ENCODE measurements around the gene SNED1. TPM values are rescaled to one million over a fixed set of nuclear protein-coding genes. Genes with fewer than 3 reads are reported as not detected.
"Not testable (repeated sequence)": the region's sequence is repeated elsewhere in the genome, so short reads cannot be mapped to it uniquely, and the experiment has no call there.

SNED1 gene
- total RNA-seq, 1 experiment from 2014 or later, result not detected

DNA sequence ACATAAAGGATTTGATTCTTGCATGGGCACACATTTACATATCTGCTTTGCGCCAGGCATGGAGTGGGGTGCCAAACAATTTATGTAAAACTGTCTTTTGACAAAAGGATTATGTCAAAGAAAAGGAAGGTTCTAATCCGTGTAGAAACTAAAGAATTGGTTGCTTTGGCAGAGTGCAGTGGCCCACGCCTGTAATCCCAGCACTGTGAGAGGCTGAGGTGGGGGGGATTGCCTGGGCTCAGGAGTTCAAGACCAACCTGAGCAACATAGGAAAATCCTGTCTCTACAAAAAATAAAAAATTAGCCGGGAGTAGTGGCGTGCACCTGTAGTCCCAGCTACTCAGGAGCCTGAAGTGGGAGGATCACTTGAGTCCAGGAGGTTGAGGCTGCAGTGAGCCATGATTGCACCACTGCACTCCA is 104.8 kb downstream of the SNED1 start:
- DNase-seq, result no peak
- TF ChIP-seq, protein P1, sequence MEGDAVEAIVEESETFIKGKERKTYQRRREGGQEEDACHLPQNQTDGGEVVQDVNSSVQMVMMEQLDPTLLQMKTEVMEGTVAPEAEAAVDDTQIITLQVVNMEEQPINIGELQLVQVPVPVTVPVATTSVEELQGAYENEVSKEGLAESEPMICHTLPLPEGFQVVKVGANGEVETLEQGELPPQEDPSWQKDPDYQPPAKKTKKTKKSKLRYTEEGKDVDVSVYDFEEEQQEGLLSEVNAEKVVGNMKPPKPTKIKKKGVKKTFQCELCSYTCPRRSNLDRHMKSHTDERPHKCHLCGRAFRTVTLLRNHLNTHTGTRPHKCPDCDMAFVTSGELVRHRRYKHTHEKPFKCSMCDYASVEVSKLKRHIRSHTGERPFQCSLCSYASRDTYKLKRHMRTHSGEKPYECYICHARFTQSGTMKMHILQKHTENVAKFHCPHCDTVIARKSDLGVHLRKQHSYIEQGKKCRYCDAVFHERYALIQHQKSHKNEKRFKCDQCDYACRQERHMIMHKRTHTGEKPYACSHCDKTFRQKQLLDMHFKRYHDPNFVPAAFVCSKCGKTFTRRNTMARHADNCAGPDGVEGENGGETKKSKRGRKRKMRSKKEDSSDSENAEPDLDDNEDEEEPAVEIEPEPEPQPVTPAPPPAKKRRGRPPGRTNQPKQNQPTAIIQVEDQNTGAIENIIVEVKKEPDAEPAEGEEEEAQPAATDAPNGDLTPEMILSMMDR (IDR thresholded peaks at IDR 0.05; ENCODE audit: insufficient read depth in 1 of 2, low read depth in 1 of 2, low read length in 1 of 2, severe bottlenecking in 1 of 2, unreplicated experiment in 1 of 2), result no peak
- no peaks in the 10 kb centered on the region for H3K9me3 ChIP-seq
- CTCF ChIA-PET, result interaction anchor here (0.7 kb wide), 1 partner anchor 18 kb away, joined by 3 read pairs; no protein-coding TSS in a partner anchor
- H3K36me3 Mint-ChIP-seq (ENCODE audit: insufficient read depth, unreplicated experiment), result peaks cover 7% of the 10 kb centered on the region
- POLR2A ChIA-PET, result no interaction called here
- H3K27ac Mint-ChIP-seq (ENCODE audit: unreplicated experiment), result peak overlapping the region; percentile 89
- H3K4me1 ChIP-seq, result no peaks in the 10 kb centered on the region
- peak overlapping the region; percentile 84 for H3K4me3 ChIP-seq (ENCODE audit: low read depth, low read length)
- no peaks in the 10 kb centered on the region for H3K4me1 Mint-ChIP-seq (ENCODE audit: low read depth, unreplicated experiment)
- H3K9me3 Mint-ChIP-seq (ENCODE audit: unreplicated experiment), result no peaks in the 10 kb centered on the region
- H3K27me3 Mint-ChIP-seq (ENCODE audit: insufficient read depth, unreplicated experiment), result no peaks in the 10 kb centered on the region
- no peaks in the 10 kb centered on the region for H3K36me3 ChIP-seq (ENCODE audit: control insufficient read depth, insufficient read depth, low read length)
- no peaks in the 10 kb centered on the region for H3K27me3 ChIP-seq (replicated peaks; ENCODE audit: control insufficient read depth, insufficient read depth, low read length)
- no TSS peak for BruUV-seq (replicated peaks)
- intact Hi-C loops (cut with micrococcal nuclease; ENCODE audit: unreplicated experiment), result no loop called here
- peak overlapping the region; percentile 84 for H3K4me3 Mint-ChIP-seq (ENCODE audit: unreplicated experiment)

DNA sequence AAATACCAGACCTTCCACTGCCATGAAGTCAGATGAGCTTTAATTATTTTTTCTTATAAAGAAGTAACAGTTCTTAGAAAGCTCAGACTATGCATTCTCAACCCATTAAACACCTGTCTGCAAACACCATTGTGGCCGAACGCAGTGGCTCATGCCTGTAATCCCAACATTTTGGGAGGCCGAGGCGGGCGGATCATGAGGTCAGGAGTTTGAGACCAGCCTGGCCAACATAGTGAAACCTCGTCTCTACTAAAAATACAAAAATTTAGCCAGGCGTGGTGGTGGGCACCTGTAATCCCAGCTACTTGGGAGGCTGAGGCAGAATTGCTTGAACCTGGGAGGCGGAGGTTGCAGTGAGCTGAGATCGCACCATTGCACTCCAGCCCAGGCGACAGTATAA is 106.2 kb downstream of the SNED1 start:
- H3K36me3 Mint-ChIP-seq (ENCODE audit: insufficient read depth, unreplicated experiment); H3K36me3 ChIP-seq (ENCODE audit: control insufficient read depth, insufficient read depth, low read length); DNase-seq; CTCF ChIA-PET; H3K27me3 ChIP-seq (replicated peaks; ENCODE audit: control insufficient read depth, insufficient read depth, low read length); intact Hi-C loops (cut with micrococcal nuclease; ENCODE audit: unreplicated experiment); H3K4me1 ChIP-seq; H3K4me1 Mint-ChIP-seq (ENCODE audit: low read depth, unreplicated experiment); H3K27me3 Mint-ChIP-seq (ENCODE audit: insufficient read depth, unreplicated experiment); H3K27ac Mint-ChIP-seq (ENCODE audit: unreplicated experiment); H3K9me3 ChIP-seq; BruUV-seq (replicated peaks); H3K4me3 ChIP-seq (ENCODE audit: low read depth, low read length); H3K4me3 Mint-ChIP-seq (ENCODE audit: unreplicated experiment); H3K9me3 Mint-ChIP-seq (ENCODE audit: unreplicated experiment); POLR2A ChIA-PET: not testable (repeated sequence)

DNA sequence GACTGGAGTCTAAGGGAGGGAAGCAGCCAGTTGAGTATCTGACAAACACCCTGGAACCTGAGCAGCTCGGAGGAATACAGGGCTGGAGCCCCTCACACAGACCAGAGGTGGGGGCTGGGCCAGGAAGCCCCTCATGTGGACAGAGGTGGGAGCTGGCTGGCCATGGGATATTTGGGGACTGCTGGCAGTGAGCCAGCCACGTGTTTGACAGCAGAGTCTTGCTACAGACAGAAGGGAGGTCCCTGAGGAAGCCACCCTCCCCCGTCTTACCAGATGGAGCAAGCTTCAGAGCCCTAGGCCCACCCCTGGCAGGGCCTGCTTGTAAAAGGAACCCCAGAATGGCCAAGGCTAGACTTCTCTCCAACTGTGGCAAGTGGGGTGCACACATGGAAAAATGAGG is 107.2 kb downstream of the SNED1 start:
- Histone ChIP-seq H3K27me3 (replicated peaks; ENCODE audit: control insufficient read depth, insufficient read depth, low read length) (no peaks in the 10 kb centered on the region), H3K9me3 (no peaks in the 10 kb centered on the region), H3K4me3 (ENCODE audit: low read depth, low read length) (no peak overlapping the region), H3K36me3 (ENCODE audit: control insufficient read depth, insufficient read depth, low read length) (no peaks in the 10 kb centered on the region), H3K4me1 (no peaks in the 10 kb centered on the region)
- CTCF ChIA-PET, result no interaction called here
- DNase-seq, result no peak
- Mint-ChIP-seq H3K27ac (ENCODE audit: unreplicated experiment) (no peak overlapping the region), H3K4me1 (ENCODE audit: low read depth, unreplicated experiment) (no peaks in the 10 kb centered on the region), H3K4me3 (ENCODE audit: unreplicated experiment) (no peak overlapping the region), H3K36me3 (ENCODE audit: insufficient read depth, unreplicated experiment) (peaks cover 7% of the 10 kb centered on the region), H3K9me3 (ENCODE audit: unreplicated experiment) (no peaks in the 10 kb centered on the region), H3K27me3 (ENCODE audit: insufficient read depth, unreplicated experiment) (no peaks in the 10 kb centered on the region)
- intact Hi-C loops (cut with micrococcal nuclease; ENCODE audit: unreplicated experiment), result no loop called here
- POLR2A ChIA-PET, result no interaction called here
- TF ChIP-seq, protein P1 (IDR thresholded peaks at IDR 0.05; ENCODE audit: insufficient read depth in 1 of 2, low read depth in 1 of 2, low read length in 1 of 2, severe bottlenecking in 1 of 2, unreplicated experiment in 1 of 2), result no peak
- BruUV-seq (replicated peaks), result no TSS peak
